ENCODE results near the gene CYP2J2.

GRCh38 chr1:59845091-59845490 lies 81.5 kb downstream of the CYP2J2 start:
- TF ChIP-seq GATA2 (IDR thresholded peaks at IDR 0.05; ENCODE audit: insufficient read depth, insufficient read length, low read depth, low read length) (no peak), CTCF (IDR thresholded peaks at IDR 0.05; ENCODE audit: extremely low read depth in 1 of 2, insufficient read depth in 1 of 2, low read depth in 1 of 2, low read length in 2 of 2) (no peak)

All from endothelial cell of umbilical vein (primary cell).